GM21447 (cell line): ENCODE data around the gene TBXAS1.

ENCODE experiments used
- ATAC-seq: cut with Tn5 transposase; IDR thresholded peaks from one replicate; pipeline ENCODE4 v1.9.1; 2021; ENCODE audit not compliant: unreplicated experiment

TBXAS1 gene

DNA sequence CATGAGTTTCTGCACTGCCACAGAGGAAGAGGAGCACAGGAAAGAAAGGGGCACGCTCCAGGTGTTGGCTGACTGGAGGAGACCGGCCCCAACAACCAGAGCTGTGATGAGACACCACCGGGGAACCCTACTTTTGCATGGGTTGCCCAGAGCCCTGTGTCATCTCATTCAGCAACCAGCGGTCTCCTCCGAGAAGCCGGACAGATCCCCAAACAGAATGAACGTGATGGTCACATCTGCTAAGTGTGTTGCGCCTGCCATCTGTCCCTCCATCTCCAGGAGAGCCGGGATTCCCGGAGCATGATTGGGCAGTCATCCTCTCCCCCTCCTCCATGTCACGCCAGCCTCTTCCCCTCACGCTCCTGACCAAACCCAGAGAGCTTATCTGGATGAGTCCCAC, 210.8 kb downstream of the TBXAS1 start:
- no peak for ATAC-seq

- ATAC-seq, result no peak
Observed at GRCh38 chr7:140041659-140042385, 212.8 kb downstream of the TBXAS1 start.

DNA sequence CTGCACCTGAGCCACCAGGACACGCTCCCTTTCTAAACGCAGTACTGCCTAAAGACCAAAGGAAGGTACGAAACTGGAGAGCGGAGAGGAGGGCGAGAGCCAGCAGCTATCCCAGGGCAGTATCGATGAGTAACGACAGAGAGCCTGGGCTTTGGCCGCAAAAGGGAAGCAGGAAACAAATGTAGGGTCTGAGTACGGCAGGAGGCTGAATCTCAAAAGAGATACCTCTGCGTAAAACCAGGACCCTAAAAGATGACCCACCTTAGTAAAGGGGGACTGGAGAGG, 213.3 kb downstream of the TBXAS1 start:
- ATAC-seq, result no peak

GRCh38 chr7:140044251-140044650, 215.2 kb downstream of the TBXAS1 start:
- ATAC-seq, result no peak

GRCh38 chr7:140045697-140046096, 216.6 kb downstream of the TBXAS1 start:
- ATAC-seq, result no peak

DNA sequence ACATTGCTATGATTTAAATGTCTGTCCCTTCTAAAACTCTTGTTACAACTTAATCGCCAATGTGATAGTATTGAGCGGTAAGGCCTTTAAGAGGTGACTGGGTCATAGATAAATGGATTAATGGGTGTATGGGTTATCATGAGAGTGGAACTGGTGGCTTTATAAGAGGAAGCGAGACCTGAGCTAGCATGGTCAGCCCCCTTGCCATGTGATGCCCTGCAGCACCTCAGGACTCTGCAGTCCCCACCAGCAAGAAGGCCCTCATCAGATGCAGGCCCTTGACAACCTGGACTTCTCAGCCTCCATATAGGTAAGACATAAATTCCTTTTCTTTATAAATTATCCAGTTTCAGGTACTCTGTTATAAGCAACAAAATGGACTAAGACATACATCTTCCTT, 218.1 kb downstream of the TBXAS1 start:
- no peak for ATAC-seq

- no peak for ATAC-seq
Observed at GRCh38 chr7:140048138-140048537, 219.1 kb downstream of the TBXAS1 start.

DNA sequence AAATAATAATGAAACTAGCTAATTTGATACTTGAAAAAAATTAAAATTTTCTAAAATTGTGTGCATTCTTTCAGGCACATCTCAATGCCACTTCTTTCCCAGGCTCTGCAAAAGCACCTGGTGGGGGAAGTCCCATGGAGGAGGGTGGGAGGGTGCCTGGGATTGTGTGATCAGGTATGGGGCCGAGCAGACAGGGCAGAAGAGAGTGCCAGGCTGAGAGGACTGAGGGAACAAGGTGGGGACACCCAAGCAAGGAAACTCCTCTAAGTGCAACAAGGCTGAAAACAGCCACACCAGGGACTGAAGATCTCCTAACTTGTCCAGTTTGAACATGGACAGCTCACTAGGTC, 219.9 kb downstream of the TBXAS1 start:
- no peak for ATAC-seq

GRCh38 chr7:140049339-140050024, 220.4 kb downstream of the TBXAS1 start:
- ATAC-seq, result no peak

- ATAC-seq, result no peak
Observed at GRCh38 chr7:140050100-140050499, 221.0 kb downstream of the TBXAS1 start.

DNA sequence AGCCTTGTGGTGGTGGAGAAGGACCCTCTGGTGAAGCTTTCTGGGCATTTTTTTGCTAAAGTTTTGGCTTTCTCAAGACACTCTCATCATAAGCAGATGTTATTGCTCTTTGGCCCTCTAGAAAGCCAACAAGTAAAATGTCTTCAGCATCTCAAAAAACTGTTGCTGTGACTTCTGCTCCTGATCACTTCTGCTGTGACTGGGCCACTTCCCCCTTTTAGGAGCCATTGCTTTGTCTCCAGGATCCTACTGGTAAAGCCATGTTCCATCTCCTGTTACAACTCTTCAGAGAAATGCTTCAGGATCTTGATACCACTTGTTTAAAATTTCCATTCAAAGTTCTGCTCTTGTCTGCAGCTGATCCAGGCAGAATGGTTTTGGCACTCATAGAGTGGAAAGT, 222.8 kb downstream of the TBXAS1 start:
- ATAC-seq, result no peak

DNA sequence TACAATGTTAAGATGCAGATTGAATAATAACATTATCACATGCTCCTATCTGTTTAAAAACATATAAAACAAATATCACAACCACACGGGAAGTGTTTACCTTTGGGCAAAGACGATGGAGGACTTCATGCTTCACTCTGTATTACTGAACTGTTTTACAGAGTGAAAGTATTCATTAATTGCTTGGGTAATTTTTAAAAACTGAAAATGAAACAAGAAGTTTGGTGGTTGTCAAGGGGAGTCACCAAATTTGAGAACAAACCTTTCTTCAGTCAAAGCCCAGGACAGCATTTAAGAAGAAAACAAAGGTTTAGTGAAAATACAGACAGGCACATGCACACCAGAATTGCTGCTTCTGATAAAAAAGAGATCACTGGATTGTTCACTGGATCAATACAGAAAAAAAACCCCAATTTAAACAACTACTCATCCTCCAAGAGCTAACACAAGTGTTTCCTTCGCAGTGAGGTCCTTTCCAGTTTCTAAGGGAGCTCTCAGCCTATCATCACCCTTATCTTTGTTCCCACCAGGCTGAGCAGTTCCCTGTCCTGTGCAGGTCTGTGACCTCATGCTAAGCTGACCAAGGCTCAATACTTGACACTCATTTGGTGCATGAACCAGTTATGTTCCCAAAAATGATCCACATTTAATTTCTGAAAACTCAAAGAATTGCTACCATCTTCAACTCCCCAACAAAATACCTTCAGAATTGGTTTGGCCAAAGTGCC, 224.9 kb downstream of the TBXAS1 start:
- peak; percentile 94 for ATAC-seq

- ATAC-seq, result no peak
Observed at GRCh38 chr7:140054751-140055150, 225.7 kb downstream of the TBXAS1 start.

GRCh38 chr7:140055833-140056232, 226.8 kb downstream of the TBXAS1 start:
- ATAC-seq, result no peak

GRCh38 chr7:140056431-140057142, 227.5 kb downstream of the TBXAS1 start:
- no peak for ATAC-seq

GRCh38 chr7:140057143-140057535, 228.1 kb downstream of the TBXAS1 start:
- no peak for ATAC-seq

DNA sequence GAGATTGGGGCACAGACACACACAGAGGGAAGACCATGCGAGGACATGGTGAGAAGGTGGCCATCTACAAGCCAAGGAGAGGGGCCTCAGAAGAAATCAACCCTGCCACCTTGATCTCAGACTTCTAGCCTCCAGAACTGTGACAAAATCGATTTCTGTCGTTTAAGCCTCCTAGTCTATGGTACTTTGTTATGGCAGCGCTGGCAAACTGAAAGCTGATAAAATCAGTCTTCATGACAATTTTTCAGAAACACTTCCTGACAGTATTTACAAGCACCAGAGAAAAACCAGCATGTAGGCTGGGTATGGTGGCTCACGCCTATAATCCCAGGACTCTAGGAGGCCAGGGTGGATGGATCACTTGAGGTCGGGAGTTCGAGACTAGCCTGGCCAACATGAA, 229.5 kb downstream of the TBXAS1 start:
- ATAC-seq, result no peak

DNA sequence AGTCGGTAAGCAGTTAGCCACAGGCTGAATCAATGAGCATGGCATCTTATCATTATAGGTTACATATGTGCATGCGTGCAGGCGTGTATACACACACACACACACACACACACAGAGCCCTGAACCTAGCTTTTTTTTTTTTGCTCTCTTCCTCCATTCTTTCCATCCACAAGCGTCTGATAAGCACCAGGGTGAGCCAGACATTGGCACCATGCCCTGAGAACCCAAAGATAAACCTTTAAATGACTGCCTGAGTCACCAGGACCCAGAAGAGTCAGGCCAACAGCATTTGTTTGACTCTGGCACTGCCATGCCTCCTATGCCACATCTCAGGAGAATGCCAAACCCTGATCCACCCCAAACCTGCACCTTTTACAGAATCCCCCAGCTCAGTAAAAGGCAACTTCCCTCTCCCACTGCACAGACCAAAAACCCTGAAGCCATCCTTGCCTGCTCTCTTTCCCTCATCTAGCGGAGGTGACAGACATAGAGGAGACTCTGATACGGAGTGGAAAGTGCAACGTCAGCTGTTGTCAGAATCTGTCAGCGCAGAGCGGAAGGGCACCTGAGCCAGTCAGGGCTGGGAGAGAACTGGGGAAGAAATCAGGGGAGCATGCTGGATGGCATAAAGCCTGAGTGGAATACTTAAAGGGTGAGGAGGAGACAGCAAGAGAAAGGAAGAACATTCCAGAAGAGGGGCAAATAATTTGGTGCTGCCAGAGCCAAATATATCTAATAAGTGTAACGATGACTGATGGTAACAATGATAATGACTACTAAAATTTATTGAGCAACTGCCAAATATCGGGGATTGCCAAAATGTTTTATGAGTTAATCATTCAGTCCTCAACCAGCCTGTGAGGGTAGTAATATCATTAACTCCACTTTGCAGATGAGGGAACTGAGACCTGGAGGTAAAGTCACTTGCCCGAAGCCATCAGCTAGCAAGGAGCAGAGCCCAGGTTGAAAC, 230.5 kb downstream of the TBXAS1 start:
- no peak for ATAC-seq

DNA sequence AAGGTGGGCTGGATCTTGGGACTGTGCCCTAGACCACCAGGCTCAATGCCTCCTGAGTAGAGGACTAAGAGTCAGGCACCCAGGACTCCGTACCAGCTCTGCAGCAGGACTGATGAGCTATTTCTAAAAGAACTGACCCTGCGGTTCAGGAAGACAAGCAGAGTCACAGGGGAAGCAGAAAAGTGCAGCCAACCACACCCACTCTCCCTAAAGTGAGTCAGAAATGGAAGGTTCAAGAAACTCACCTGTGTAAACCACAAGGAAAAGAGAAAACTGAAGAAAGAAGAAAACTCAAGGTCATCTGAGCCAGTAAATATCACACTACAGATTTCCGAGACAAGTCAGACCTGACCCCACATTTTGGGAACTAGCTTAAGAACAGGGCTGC, 231.2 kb downstream of the TBXAS1 start:
- ATAC-seq, result no peak

- ATAC-seq, result no peak
Observed at GRCh38 chr7:140060788-140061606, 231.9 kb downstream of the TBXAS1 start.
